GM21717 (cell line): ENCODE measurements around the gene C5orf46.
A peak's percentile ranks its signal among the peaks of the same experiment; 100 is the strongest.
"Not testable (repeated sequence)": the region's sequence is repeated elsewhere in the genome, so short reads cannot be mapped to it uniquely, and the experiment has no call there.

Experiments
- ATAC-seq: cut with Tn5 transposase; IDR thresholded peaks from one replicate; pipeline ENCODE4 v1.9.1; 2021; ENCODE audit warnings: mild to moderate bottlenecking, moderate library complexity; ENCODE audit not compliant: unreplicated experiment

C5orf46 gene

DNA sequence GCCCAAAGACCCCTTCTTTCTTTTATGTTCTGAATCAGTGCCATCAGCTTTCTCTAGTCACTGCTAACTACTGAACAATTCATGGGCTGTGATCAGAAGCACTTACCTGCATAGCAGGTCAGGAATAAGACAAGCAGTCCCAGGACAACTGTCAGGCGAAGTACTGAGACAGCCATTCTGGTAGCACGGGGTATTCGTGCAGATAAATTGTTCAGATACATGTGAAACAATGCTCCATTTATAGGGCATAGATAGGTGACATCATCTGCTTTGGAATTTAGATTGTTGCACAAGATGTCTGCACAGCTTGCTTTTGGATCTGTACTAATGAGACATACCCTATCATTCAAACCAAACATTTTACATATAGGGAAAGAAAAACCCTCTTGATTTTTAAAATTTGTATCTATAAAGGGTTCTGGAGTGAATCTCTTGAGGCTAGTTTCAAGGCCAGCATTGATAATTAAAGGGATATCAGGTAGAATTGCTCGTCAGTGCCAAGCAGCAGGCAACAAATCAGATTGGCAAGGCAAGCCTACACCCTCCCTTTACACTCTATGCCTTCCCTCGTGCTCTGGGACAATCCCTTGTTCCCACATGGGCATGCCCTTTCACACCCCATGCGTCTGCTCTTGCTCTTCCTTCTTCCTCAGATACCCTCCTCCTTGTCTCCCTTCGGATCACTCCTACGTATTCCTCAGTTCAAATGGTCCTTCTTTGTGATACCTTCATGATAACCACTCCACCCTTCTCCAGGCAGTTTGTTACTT is at the start of gene C5orf46:
Gene C5orf46, minus strand, starts transcription at position 213 of the 770 bp plus-strand sequence. Its CDS starts 37 bp downstream, at position 176.
- no peak for ATAC-seq

DNA sequence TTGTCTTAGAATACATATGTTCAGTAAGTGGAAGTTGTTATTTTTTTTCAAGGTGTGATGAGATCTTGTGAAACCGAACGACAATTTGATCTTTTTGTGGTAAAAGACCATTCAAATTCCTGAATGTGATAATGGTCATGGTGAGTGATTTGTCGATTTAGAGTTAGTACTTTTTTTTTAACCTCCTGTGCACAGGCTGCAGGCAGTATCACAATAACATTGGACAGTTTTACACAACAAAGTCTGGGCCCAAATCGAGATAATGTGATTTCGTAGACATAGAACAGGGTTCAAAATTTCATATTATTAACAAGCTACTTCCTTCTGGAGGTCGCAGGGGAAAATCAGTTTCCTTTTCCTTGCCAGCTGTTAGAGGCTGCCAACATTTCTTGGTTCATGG is 48.6 kb upstream of the C5orf46 start:
- no peak for ATAC-seq

DNA sequence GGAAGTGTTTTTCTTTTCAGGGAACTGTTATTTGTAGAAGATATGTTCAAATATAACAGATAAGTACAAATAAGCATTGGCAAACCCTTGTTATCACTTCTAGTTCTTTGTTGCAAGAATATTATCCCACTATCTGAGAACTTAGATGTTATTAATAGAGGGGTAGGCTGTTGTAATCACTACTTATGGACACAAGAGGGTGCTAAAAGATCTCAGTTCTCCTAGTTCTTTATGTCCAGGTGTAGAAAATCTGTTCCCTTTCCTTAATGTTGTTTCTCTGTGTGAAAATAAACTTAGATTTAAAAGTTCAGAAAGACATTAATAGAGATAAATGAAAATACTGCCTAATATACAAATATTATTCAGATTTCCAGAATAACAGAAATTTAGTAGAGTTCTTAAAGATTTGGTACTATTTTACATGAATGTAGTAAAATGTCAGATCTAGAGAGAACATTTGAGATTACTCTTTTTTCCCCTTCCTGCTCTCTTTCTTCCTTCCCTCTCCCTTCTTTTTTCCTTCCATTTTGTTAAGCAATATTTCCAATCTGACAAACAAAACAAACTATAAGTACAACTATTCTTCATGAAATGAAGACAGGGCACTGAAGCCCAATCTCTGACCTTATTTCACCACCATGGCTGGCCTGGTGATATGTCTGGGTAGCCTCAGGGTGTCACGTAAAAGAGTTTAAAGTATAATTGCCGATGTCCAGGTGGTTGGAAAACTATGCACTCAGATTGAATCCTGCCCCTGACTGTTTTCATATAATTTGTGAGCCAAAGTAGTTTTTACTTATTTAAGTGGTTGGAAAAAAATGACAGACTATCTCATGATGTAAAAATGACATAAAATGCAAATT is 43.6 kb upstream of the C5orf46 start:
- ATAC-seq, result peak; percentile 80

DNA sequence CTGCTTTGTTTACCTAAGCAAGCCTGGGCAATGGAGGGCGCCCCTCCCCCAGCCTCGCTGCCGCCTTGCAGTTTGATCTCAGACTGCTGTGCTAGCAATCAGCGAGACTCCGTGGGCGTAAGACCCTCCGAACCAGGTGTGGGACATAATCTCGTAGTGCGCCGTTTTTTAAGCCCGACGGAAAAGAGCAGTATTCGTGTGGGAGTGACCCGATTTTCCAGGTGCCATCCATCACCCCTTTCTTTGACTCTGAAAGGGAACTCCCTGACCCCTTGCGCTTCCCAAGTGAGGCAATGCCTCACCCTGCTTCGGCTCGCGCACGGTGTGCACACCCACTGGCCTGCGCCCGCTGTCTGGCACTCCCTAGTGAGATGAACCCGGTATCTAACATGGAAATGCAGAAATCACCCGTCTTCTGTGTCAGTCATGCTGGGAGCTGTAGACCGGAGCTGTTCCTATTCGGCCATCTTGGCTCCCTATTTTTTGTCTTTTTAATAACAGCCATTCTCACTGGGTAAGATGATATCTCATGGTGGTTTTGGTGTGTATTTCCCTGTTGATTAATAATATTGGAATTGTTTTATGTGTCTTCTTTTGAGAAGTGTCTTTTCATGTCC is 40.4 kb upstream of the C5orf46 start:
- ATAC-seq, result not testable (repeated sequence)

DNA sequence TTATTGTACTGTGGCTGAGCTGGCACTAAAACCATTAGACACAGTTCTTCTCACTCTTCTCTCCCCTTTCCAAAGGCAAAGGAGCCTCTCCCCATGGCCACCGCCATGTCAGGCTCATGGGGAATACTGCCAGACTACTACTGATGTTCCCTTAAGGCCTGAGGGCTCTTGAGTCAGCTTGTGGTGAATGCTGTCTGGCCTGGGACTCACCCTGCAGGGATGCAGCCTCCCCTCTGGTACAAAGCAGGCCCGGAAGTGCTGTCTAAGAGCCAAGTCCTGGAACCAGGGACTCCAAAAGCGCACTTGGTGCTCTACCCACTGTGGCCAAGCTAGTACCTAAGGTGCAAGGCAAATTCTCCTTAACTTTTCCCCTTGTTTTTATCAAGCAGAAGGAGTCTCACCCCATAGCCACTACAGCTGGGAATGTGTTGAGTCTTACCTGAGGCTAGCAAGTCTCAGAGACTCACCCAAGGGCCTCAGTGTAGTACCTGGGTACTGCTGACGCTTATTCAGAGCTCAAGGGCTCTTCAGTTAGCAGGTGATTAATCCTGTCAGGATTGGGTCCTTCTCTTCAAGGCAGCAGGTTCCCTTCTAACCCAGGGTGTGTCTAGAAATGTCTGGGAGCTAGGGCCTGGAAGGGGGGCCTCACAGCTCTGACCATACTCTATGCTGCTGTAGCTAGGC is 33.2 kb upstream of the C5orf46 start:
- ATAC-seq, result no peak

DNA sequence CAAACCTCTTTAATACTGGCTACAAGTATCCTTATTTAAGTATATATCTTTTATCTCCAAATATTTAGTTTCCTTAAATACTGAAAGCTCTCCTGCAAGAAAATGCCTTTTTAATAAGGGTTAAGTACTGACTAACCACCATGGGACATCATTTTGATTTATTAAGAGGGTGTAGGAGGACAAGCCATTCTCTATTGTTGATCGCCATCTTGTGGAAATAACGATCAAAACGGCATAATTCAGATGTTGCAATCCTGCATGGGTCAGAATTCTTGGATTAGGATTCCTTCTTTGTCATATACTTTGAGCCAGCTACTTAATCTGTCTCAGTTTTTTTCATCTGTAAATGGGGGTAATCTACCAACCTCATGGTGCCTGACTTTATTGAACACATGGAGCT is 28.7 kb upstream of the C5orf46 start:
- ATAC-seq, result no peak

DNA sequence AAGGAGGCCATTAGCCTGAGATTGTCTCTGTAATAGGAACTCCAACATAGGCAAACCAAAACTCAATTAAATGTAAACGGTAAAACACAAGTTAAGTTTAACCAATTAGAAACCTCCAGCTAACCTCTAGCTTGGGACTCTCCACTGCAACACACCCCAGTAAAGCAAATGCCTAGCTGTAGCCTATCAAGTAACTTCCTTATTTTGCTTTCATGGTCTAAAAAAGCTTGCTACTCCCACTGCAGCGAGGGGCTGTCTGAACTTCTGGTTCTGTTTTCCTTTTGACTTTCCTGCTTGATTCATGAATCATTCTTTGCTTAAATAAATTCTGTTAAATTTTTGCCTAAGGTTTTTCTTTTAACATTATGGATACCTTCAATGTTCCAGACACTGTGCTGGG is 24.4 kb upstream of the C5orf46 start:
- peak; percentile 90 for ATAC-seq

DNA sequence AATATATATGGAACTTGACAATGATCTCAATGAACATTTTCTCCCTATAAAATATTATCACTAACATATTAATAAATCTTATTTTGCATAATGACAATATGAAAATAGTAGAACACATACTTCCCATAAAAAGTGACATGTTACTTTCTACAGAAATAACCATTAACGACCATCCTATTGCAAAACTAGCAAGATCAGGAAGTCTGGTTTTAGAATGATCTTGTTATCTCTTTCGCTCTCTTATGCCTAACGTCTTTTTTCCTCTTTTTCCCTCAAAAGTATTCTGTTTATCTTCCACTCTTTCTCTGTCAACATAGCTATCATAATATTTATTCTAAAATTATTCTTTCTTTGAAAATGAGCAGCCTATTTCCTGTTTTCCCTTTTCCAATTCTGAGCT is 21.6 kb upstream of the C5orf46 start:
- no peak for ATAC-seq

DNA sequence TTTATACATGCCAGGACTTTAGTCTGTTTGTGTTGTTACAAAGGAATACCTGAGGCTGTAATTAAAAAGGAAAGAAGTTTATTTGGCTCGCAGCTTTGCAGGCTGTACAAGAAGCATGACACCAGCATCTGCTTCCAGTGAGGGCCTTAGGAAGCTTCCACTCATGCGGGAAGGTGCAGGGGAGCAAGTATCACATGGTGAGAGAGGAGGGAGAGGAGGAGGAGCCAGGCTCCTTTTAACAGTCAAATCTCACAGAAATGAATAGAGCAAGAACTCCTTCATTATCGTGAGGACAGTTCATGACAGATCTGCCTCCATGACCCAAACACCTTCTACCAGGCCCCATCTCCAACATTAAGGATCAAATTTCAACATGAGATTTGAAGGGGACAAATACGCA is 18.7 kb upstream of the C5orf46 start:
- ATAC-seq, result no peak

DNA sequence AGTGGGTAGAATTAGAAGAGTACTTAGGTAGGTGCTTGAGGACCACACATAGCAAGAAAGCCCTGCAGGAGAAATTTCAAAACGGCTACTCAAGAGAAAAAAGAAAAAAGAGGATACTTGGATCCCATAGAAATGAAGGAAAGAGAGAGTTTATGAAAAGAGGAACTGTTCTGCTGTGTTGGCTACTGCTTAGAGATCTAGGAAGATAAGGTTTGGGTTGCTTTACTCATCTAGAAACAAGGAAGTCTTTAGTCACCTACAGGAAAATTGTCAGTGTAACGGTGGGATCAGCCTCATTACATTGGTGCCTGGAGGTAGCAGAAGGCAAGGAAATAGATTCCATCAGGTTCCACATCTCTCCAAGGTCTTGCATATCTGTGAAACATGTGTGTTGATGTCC is 14.8 kb upstream of the C5orf46 start:
- ATAC-seq, result no peak

DNA sequence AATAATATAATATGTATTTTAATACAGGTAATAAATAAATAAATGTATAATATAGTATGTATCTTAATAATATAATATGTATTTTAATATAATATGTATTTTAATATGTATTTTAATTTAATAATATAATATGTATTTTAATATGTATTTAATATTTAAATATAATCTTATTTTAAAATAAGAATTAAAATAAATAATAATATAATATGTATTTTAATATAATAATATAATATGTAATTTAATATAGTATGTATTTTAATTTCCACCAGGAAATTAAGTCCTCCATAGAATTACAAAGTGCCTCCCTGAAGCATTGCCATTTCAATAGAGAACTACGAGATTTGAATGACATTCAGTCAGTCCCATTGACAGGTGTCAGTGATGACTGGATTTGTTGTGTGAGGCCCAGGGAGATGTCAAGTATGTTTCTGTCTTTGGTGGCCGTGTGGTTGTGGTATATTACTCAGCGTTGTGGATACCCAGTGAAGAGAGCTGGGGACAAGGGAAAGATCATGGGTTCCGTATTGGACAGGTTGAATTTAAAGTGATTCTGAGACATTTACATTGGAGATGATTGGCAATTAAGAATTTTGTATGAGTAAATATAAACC is 14.2 kb upstream of the C5orf46 start:
- ATAC-seq, result no peak

DNA sequence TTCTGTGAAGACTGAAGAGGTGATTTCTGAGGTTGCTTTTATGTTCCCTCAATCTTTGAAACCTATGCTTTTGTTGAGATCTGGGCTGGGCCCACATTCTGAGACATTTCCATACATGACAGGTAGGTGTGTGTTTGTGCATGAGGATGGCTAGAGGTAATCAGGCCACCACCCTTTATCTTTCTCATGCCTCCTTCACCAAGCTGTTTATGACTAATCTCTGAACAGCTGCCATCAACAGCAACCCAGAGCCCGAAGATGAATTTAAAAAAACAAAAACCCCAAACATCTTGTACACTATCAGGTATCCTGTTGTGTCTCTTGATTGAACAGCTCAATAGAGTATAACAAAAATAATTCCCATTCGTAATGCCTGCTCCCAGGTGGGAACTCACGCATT is 12.6 kb upstream of the C5orf46 start:
- ATAC-seq, result no peak

DNA sequence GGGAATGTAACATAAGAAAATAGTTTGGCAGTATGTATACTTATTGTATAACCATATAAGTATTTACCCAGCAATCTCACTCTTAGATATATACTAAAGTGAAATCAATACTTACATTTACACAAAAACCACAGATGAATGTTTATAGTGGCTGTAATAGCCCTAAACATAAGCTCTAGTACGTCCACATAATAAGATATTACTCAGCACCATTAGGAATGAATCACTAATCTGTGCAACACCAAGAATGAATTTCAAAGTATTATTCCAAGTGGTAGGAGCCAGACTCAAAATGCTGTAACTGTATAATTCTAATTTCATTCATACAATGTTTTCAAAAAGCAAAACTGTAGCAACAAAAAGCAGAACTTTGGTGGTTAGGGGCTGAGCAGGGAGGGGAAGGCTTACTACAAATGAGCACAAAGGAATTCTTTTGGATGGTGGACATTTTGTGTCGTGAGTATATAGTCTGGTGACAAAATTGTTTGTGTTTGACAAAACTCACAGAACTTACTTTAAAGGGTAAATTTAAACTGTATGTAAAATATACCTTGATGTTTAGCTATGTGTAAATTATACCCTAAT is 11.9 kb upstream of the C5orf46 start:
- no peak for ATAC-seq

DNA sequence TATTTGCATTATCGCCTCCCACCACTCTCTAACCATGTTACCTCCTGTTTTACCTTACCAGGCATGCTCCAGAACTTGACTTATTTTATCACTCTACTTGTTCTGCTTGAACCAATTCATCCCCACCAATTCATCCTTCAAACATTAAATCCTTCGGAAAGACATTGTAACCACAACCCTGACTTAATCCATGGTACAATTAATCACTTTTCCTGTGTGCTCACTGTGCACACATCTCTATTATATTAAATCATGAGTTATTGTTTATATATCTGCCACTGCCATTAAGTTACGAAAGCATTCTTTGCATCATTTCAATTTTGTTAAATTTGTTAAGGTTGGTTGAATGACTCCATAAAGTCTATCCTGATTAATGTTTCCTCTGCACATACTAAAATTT is 7.4 kb upstream of the C5orf46 start:
- no peak for ATAC-seq

DNA sequence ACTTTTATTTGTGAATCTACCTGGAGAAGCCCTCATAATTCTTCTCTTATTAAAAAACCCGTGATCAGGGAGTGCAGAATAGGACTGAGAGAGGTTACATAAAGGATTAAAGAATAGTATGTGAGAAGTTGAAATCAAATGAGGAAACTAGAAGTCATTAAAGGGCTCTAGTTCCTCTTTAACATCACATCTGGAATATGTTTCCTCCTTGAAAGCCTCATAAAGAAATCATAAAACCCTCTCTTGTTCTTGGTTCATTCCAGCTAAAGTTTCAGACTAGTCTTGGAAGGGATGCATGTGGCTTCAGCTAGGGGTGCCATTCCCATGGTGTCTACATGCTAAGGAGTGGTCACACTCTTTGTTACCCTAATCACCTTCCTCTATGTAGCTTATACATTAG is 5.7 kb upstream of the C5orf46 start:
- no peak for ATAC-seq

DNA sequence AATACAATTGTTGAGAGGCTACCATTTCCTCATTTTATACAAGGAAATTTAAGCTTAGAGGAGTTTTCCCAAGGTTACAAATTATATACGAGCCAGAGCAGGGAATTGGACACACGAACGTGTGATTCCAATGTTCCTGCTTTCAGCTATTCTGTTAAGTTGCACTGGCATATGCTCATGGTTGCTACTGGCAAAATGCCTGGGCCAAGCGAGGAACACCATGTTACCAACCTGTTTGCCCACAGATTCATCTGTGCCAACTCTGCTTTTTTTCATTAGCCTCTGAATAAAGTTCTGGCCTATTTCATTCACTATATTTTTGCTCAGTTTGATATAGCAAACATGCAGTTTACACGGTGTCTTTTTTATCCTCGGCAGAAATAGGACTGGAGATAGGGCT is 5.1 kb upstream of the C5orf46 start:
- ATAC-seq, result no peak

DNA sequence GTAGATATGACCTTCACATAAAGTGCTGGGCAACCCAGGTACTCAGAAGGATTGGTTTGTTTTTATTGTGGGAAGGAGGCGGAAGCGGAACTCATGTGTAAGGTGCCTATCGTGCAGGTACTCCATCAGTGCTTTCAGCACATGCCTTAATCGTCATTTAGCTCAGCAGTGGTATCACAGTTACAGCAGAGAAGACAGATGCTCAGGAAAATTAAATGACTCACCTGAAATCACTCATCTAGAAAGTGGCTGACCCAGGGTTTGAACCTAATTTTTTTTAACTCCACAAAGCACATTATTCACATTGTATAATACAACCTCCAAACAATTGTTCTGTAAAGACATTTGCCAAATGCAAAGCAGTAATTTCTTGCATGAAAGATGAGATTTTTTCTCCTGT is 2.2 kb downstream of the C5orf46 start:
- ATAC-seq, result no peak

DNA sequence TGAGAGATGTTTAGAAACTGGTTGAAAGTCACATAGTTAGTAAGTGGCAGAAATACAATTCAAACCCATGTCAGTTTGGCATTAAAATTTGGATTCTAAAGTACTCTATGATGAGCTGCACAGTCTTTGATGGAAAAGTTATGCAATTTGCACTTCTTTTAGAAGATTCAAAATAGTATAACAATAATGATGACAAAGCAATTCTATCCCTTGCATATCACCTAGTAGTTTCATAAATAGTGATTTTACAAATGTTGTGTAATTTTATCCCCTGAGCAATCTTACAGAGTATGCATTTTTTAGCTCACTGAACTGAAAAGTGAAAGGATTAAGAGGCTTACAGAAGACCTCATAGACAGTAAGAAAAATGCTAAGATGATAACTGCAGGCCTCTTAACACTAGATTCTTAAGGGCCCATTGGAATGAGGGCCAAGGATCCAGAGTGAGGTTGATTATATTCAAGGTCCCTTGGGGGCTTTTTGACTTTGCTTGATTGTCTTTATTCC is 3.7 kb downstream of the C5orf46 start:
- no peak for ATAC-seq

DNA sequence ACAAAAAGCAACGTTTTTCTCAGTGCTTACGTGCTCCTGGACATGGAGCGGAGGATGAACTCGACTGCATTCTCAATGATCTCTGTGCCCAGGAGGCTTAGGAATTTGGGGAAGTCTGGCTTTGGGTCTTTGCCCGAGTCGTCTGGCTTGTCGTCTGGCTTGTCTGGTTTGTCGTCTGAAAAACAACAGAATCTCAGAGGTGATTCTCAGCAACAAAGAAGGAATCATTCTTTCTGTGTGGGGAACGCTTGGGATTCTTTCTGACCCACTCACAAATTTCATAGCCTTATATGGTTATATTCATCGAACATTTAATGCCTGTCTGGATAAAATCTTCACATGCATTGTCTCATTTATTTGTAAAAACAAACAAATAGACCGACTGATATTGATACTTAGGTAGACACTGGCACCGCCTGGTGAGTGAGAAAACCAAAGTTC is 4.7 kb downstream of the C5orf46 start:
- ATAC-seq, result no peak

DNA sequence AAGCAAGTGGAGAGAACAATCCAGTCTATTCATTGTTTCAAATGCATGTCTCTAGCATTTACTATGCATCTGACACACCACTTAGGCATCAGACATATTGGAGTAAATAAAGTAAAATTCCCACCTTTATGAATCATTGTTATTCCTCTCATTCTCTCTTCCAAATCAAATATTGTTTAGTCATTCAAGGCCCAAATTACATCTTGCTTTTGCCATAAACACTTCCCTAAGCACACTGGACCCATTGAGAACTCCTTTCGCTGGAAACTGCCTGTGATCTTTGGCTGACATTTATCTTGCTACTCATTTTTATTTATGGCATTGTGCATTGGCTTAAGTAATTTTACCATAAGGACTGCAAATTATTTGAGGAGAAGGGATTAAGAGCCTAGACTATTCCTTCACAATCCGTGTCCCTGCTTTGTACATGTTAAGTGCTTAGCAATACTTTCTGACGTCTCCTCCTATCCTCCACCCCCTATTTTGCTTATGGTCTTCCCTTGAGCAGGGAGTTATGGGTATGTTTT is 7.4 kb downstream of the C5orf46 start:
- no peak for ATAC-seq
